ENCODE results near the gene B4GALNT4.

Gene B4GALNT4

GRCh38 chr11:425301-425700 is 56.0 kb downstream of the B4GALNT4 start:
- no peak for DNase-seq

DNA sequence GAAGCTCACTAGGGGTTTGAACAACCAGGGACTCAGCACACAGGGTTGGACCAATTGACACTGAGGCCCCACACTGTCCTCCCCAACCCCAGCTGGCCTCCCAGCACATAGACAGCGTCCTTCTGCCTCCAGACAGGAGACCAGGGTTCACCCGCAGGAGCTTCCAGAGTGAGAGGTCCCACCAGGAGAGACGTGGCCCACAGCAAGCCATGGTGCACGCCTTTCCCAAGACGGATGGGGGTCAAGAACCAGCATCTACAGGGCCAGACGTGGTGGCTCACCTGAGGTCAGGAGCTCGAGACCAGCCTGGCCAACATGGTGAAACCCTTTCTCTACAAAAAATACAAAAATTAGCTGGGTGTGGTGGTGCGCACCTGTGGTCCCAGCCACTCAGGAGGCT is 57.6 kb downstream of the B4GALNT4 start:
- no peak for DNase-seq

DNA sequence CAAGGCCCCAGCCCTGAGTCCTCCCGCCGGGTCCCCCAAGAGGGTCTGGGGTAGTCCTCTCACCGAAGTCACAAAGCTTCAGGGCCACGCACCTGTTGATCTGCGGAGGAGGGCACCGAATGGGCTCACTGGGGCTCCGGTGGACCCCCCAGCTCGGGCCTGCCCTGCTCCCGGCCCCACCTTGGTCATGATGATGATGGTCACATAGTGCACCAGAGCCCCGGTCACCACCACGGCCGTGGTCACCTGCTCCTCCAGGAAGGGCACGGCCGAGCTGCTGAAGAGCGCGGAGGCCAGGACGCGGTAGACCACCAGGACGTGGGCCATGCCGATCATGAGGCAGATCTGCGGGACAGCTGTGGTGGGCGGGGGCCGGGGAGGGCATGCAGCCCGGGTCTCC is 59.0 kb downstream of the B4GALNT4 start:
- DNase-seq: no peak

DNA sequence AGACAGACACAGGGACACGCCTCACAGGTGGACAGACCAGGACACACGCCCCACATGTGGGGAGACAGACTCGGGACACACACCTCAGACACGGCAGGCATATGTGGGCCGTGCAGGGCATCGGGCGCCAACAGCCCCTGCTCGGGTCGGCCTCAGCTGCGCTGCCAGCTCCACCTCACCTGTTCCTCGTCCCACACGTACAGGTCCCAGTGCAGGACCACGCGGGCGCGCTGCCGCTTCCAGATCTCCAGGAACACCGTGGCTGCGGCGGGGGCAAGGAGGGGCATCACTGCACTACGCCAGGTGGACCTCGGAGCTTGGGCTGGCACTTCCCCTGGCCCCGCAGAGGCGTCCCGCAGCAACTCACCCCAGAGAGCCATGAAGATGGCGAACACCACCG is 60.1 kb downstream of the B4GALNT4 start:
- DNase-seq: no peak

GRCh38 chr11:429931-430456 is 60.7 kb downstream of the B4GALNT4 start:
- no peak for DNase-seq

Measured in NCI-H1436 treated with DMSO at 0.1 percent for 48 hours (cell line).